HepG2 (cell line): ENCODE data around the gene ZNF384. TPM values are rescaled to one million over a fixed set of nuclear protein-coding genes. Genes with fewer than 3 reads are reported as not detected.

Source experiments
- CEBPZ ChIP-seq: IDR thresholded peaks from 2 replicates; pipeline ENCODE4 v1.6.1; 2012; ENCODE audit warnings: low read length, improper control_type of control experiment
- GRHL1 ChIP-seq: sonication (generic); formaldehyde crosslinking; conservative IDR thresholded peaks from 2 replicates; pipeline ENCODE4 v1.8.0; 2022; ENCODE audit warnings: missing genetic modification reagents
- HIC2 ChIP-seq: sonication (generic); formaldehyde crosslinking; IDR thresholded peaks from 2 replicates; pipeline ENCODE4 v1.9.0; 2022; ENCODE audit warnings: low read depth, missing genetic modification reagents
- KMT2B ChIP-seq: IDR thresholded peaks from 2 replicates; pipeline ENCODE4 v1.6.1; 2016; ENCODE audit warnings: missing genetic modification reagents, missing compliant biosample characterization
- TEAD3 ChIP-seq: optimal IDR thresholded peaks from 2 replicates; pipeline ENCODE3; 2016; ENCODE audit warnings: borderline replicate concordance
- ZBTB21 ChIP-seq: sonication (generic); formaldehyde crosslinking; IDR thresholded peaks from 2 replicates; pipeline ENCODE4 v1.4.0; 2020; ENCODE audit warnings: missing genetic modification reagents
- ZFX ChIP-seq: sonication (generic); formaldehyde crosslinking; IDR thresholded peaks from 2 replicates; pipeline ENCODE4 v1.4.0; 2020; ENCODE audit warnings: mild to moderate bottlenecking, low read depth, missing genetic modification reagents, moderate library complexity
- ZNF343 ChIP-seq: sonication (generic); formaldehyde crosslinking; IDR thresholded peaks from 2 replicates; pipeline ENCODE4 v1.4.0; 2020; ENCODE audit warnings: mild to moderate bottlenecking, missing genetic modification reagents
- ZNF589 ChIP-seq: sonication (generic); formaldehyde crosslinking; conservative IDR thresholded peaks from 2 replicates; pipeline ENCODE4 v1.8.0; 2022; ENCODE audit warnings: mild to moderate bottlenecking, moderate library complexity, missing genetic modification reagents
- ZNF770 ChIP-seq: sonication (generic); formaldehyde crosslinking; IDR thresholded peaks from 2 replicates; pipeline ENCODE4 v1.5.0; 2020; ENCODE audit warnings: mild to moderate bottlenecking, missing genetic modification reagents
- polyA plus RNA-seq, 8 experiments: library from polyadenylated mRNA; depleted of rRNA in 3 of 8; stranded (reverse) in 7 of 8; unstranded in 1 of 8; fragments of >200 nt; fragmentation: Illumina TruSeq in 4 of 8; extraction: Trizol in 4 of 8; gene quantifications; 2 replicates each; pipeline versions ENCODE4 v1.2.1 to v1.2.3, GENCODE V29; 2011 to 2016; ENCODE audit warnings: low read depth in 4 of 8, missing spikeins in 1 of 8, mixed read lengths in 1 of 8; ENCODE audit not compliant: insufficient read depth in 1 of 8
- total RNA-seq, 5 experiments: library from RNA; depleted of rRNA; stranded (reverse); fragments of >200 nt; fragmentation: Illumina TruSeq; extraction: Trizol; gene quantifications; 2 replicates each; pipeline ENCODE4 v1.2.3, GENCODE V29; 2016; ENCODE audit warnings: low read depth in 1 of 5

The ZNF384 gene
- total and polyA plus RNA-seq, 2 of the 13 experiments (the other 11 are each of a cell fraction or from before 2014, with no cell fraction given) = 23.6 to 55.3 TPM

- TF ChIP-seq ZNF770 (CRISPR knock-in tag) (peak; percentile 52; the same call in 1 of the 2 replicates), HIC2 (no peak), ZFX (CRISPR knock-in tag) (peak; percentile 55; the same call in 1 of the 2 replicates), CEBPZ (no peak), KMT2B (peak; percentile 90), ZNF589 (CRISPR knock-in tag) (no peak; the same call in 1 of the 2 replicates), ZNF343 (CRISPR knock-in tag) (no peak), ZBTB21 (CRISPR knock-in tag) (peak; percentile 99), GRHL1 (CRISPR knock-in tag) (no peak), TEAD3 (CRISPR knock-in tag) (peak; percentile 76)
Measured at GRCh38 chr12:6662906-6663742, 26.1 kb downstream of the ZNF384 start, which contains the start of gene ING4 (continued).
